ENCODE measurements around the gene RASSF6. TPM values are rescaled to one million over a fixed set of nuclear protein-coding genes. Genes with fewer than 3 reads are reported as not detected.

RASSF6 gene
- total and polyA plus RNA-seq, 2 of the 8 experiments (the other 6 are each of a cell fraction or from before 2014, with no cell fraction given): 0.03 to 0.28 TPM

GRCh38 chr4:73593631-73594241 lies 26.5 kb downstream of the RASSF6 start (continued):
- no peak for TF ChIP-seq CHD7 (IDR thresholded peaks at IDR 0.05; ENCODE audit: insufficient replicate concordance, low read length)
- TF ChIP-seq CBX5 (IDR thresholded peaks at IDR 0.05; ENCODE audit: low read depth, low read length): no peak
- TF ChIP-seq E2F6 (IDR thresholded peaks at IDR 0.05): no peak
- TF ChIP-seq TCF12 (IDR thresholded peaks at IDR 0.05; ENCODE audit: low read depth, low read length): no peak
- no peak for TF ChIP-seq SP4 (IDR thresholded peaks at IDR 0.05; ENCODE audit: low read length)
- no peak for TF ChIP-seq TEAD4 (IDR thresholded peaks at IDR 0.05; ENCODE audit: low read depth, low read length)

Data from H1 (cell line).